HCT116 (cell line): ENCODE data around the gene TELO2. TPM values are rescaled to one million over a fixed set of nuclear protein-coding genes. Genes with fewer than 3 reads are reported as not detected.

Source experiments
- ATAC-seq: fragments of 200-7000 bp; cut with Tn5 transposase; 2 replicates; pipeline ENCODE4 v1.9.1; 2020; ENCODE audit warnings: mild to moderate bottlenecking, moderate library complexity
- BruUV-seq: library from RNA; stranded (reverse); fragments of 400-500 nt; replicated peaks from 2 replicates; lab custom pipeline; 2021; lab: Mats Ljungman, UMichigan
- CTCF ChIA-PET: fragments of 300-600 bp; sonication (Branson Sonifier 250); formaldehyde crosslinking; loops from one replicate; lab custom pipeline; 2021; ENCODE audit warnings: antibody characterized with exemption; lab: Charles Lee
- POLR2A ChIA-PET: fragments of 300-600, 350-600 bp; sonication (Branson Sonifier 250); formaldehyde crosslinking; loops from one replicate; lab custom pipeline; 2021; ENCODE audit warnings: antibody characterized with exemption; lab: Charles Lee
- RAD21 ChIA-PET, 2 experiments: fragments of 300-600 bp; sonication (Branson Sonifier 250); formaldehyde crosslinking; loops; one replicate each; lab custom pipeline; 2023; ENCODE audit warnings: low total read pairs in 2 of 2; ENCODE audit not compliant: uncharacterized antibody in 2 of 2, unreplicated experiment in 2 of 2, low non-redundant PET in 1 of 2; lab: Charles Lee
- DNase-seq: peaks from one replicate; pipeline ENCODE4 v3.0.0-alpha.2; 2010; ENCODE audit warnings: low read depth, low spot score
- H2AFZ ChIP-seq: fragments of 200-600 bp; shearing (Covaris generic), sonication (generic); 2 replicates; pipeline ENCODE4 v1.6.1; 2017; ENCODE audit warnings: low read depth, mixed run types, mixed read lengths, antibody characterized with exemption, low read length; ENCODE audit not compliant: poor library complexity, severe bottlenecking
- H3K27ac ChIP-seq: 2 replicates; pipeline ENCODE4 v1.5.1; 2012; ENCODE audit warnings: low read depth, low read length
- H3K27me3 ChIP-seq: fragments of 200-600 bp; sonication (generic); 2 replicates; pipeline ENCODE4 v1.6.1; 2016; ENCODE audit warnings: mixed run types, low read length, mixed read lengths; ENCODE audit not compliant: insufficient read depth
- H3K36me3 ChIP-seq, 2 experiments: fragments of 200-500 bp in 1 of 2; fragments of 200-600 bp in 1 of 2; sonication (Bioruptor generic) in 1 of 2; sonication (generic) in 1 of 2; 2 replicates each; pipeline versions ENCODE4 v1.5.1 to v1.6.1; 2014 to 2016; ENCODE audit warnings: low read length in 2 of 2, inconsistent platforms in 1 of 2, mixed read lengths in 1 of 2, mixed run types in 1 of 2; ENCODE audit not compliant: insufficient read depth in 2 of 2, control insufficient read depth in 1 of 2
- H3K4me1 ChIP-seq, 2 experiments: fragments of 200-600 bp in 1 of 2; sonication (generic) in 1 of 2; 2 replicates each; pipeline versions ENCODE4 v1.5.1 to v1.6.1; 2012 to 2017; ENCODE audit warnings: low read length in 2 of 2, inconsistent platforms in 1 of 2, mild to moderate bottlenecking in 1 of 2, mixed read lengths in 1 of 2, mixed run types in 1 of 2, moderate library complexity in 1 of 2; ENCODE audit not compliant: insufficient read depth in 2 of 2, control insufficient read depth in 1 of 2
- H3K4me2 ChIP-seq: fragments of 200-600 bp; sonication (generic); 2 replicates; pipeline ENCODE4 v1.6.1; 2017; ENCODE audit warnings: mixed run types, low read length, mixed read lengths
- H3K4me3 ChIP-seq, 2 experiments: fragments of 200-600 bp in 1 of 2; sonication (generic) in 1 of 2; replicated peaks in 1 of 2; 2 replicates each; pipeline ENCODE4 v1.5.1; 2011 to 2016; ENCODE audit warnings: low read length in 2 of 2, control low read depth in 1 of 2, low read depth in 1 of 2, mild to moderate bottlenecking in 1 of 2, mixed read lengths in 1 of 2, mixed run types in 1 of 2
- H3K79me2 ChIP-seq: fragments of 200-600 bp; sonication (generic); 2 replicates; pipeline ENCODE4 v1.6.1; 2017; ENCODE audit warnings: mild to moderate bottlenecking, mixed run types, low read length, moderate library complexity, mixed read lengths; ENCODE audit not compliant: insufficient read depth
- H3K9ac ChIP-seq: fragments of 200-600 bp; sonication (generic); 2 replicates; pipeline ENCODE4 v1.6.1; 2016; ENCODE audit warnings: low read length, mixed read lengths
- H3K9me2 ChIP-seq: fragments of 200-600 bp; sonication (generic), shearing (Covaris generic); 2 replicates; pipeline ENCODE4 v1.6.1; 2017; ENCODE audit warnings: mixed run types, mild to moderate bottlenecking, moderate library complexity; ENCODE audit not compliant: insufficient read depth
- H3K9me3 ChIP-seq, 2 experiments: fragments of 200-500 bp in 1 of 2; fragments of 200-600 bp in 1 of 2; sonication (Bioruptor generic) in 1 of 2; sonication (generic) in 1 of 2; 2 replicates each; pipeline ENCODE4 v1.6.1; 2014 to 2017; ENCODE audit warnings: low read length in 2 of 2, mixed read lengths in 2 of 2, inconsistent platforms in 1 of 2, low read depth in 1 of 2, mild to moderate bottlenecking in 1 of 2, mixed run types in 1 of 2, moderate library complexity in 1 of 2; ENCODE audit not compliant: control insufficient read depth in 1 of 2, insufficient read depth in 1 of 2
- H4K20me1 ChIP-seq: fragments of 200-600 bp; sonication (generic), shearing (Covaris generic); 2 replicates; pipeline ENCODE4 v1.6.1; 2017; ENCODE audit warnings: mixed run types, mild to moderate bottlenecking, moderate library complexity; ENCODE audit not compliant: insufficient read depth
- ATF3 ChIP-seq: IDR thresholded peaks from 2 replicates; pipeline ENCODE4 v1.6.1; 2012
- CBX3 ChIP-seq: IDR thresholded peaks from 2 replicates; pipeline ENCODE4 v1.6.1; 2012; ENCODE audit warnings: low read depth
- EGR1 ChIP-seq: IDR thresholded peaks from 2 replicates; pipeline ENCODE4 v1.6.1; 2012; ENCODE audit warnings: low read depth
- RAD21 ChIP-seq: IDR thresholded peaks from 2 replicates; pipeline ENCODE4 v1.6.1; 2012; ENCODE audit warnings: low read depth, mild to moderate bottlenecking
- SIN3A ChIP-seq: IDR thresholded peaks from 2 replicates; pipeline ENCODE4 v1.6.1; 2012; ENCODE audit warnings: low read depth
- SRF ChIP-seq: IDR thresholded peaks from 2 replicates; pipeline ENCODE4 v1.6.1; 2012; ENCODE audit warnings: low read depth
- intact Hi-C: fragments of 100-400 bp; cut with micrococcal nuclease; formaldehyde crosslinking; loops from 2 replicates; pipeline ENCODE4 v1.10.0; 2022
- total RNA-seq: library from RNA; stranded (reverse); gene quantifications from one replicate; pipeline ENCODE4 v1.2.1, GENCODE V29; 2021; ENCODE audit not compliant: unreplicated experiment
- TF ChIP-seq, protein P1 (sequence below): IDR thresholded peaks from 2 replicates; pipeline ENCODE4 v1.6.1; 2012; ENCODE audit warnings: low read depth
- TF ChIP-seq, protein P2 (sequence below), 3 experiments: fragments of 200-600 bp in 1 of 3; sonication (generic) in 1 of 3; IDR thresholded peaks in 2 of 3; conservative IDR thresholded peaks in 1 of 3; 2 replicates each; pipeline ENCODE4 v1.5.1; 2012 to 2017; ENCODE audit warnings: low read depth in 2 of 3, low read length in 2 of 3, antibody characterized with exemption in 1 of 3, borderline replicate concordance in 1 of 3, control low read depth in 1 of 3, mild to moderate bottlenecking in 1 of 3, mixed read lengths in 1 of 3, mixed run types in 1 of 3, moderate library complexity in 1 of 3; ENCODE audit not compliant: insufficient read depth in 1 of 3

Gene TELO2
- total RNA-seq, 1 experiment from 2014 or later, result 74.3 TPM

GRCh38 chr16:1470481-1471251, 22.5 kb upstream of the TELO2 start:
- ATAC-seq, result no peak
- Histone ChIP-seq H3K9ac (0 out of 2 replicates have a peak overlapping the region, but pooled peaks have one; percentile 7), H3K4me2 (peak overlapping the region; percentile 67), H2AFZ (no peak overlapping the region), H3K4me3 (peak overlapping the region in 1 of 2 experiments; percentile 34; a peak in 2 of 4 replicates), H3K36me3 (no peaks in the 10 kb centered on the region), H3K79me2 (peaks cover 58% of the 10 kb centered on the region), H3K27ac (peak overlapping the region; percentile 46; the same call in 1 of the 2 replicates)
- intact Hi-C loops, result no loop called here
- ChIA-PET POLR2A (no interaction called here), RAD21 (no interaction called here)
- no TSS peak for BruUV-seq
- TF ChIP-seq ATF3 (no peak), RAD21 (no peak), SIN3A (no peak), CBX3 (no peak), EGR1 (peak; percentile 65; the same call in 1 of the 2 replicates), SRF (no peak)
- TF ChIP-seq, protein P1, sequence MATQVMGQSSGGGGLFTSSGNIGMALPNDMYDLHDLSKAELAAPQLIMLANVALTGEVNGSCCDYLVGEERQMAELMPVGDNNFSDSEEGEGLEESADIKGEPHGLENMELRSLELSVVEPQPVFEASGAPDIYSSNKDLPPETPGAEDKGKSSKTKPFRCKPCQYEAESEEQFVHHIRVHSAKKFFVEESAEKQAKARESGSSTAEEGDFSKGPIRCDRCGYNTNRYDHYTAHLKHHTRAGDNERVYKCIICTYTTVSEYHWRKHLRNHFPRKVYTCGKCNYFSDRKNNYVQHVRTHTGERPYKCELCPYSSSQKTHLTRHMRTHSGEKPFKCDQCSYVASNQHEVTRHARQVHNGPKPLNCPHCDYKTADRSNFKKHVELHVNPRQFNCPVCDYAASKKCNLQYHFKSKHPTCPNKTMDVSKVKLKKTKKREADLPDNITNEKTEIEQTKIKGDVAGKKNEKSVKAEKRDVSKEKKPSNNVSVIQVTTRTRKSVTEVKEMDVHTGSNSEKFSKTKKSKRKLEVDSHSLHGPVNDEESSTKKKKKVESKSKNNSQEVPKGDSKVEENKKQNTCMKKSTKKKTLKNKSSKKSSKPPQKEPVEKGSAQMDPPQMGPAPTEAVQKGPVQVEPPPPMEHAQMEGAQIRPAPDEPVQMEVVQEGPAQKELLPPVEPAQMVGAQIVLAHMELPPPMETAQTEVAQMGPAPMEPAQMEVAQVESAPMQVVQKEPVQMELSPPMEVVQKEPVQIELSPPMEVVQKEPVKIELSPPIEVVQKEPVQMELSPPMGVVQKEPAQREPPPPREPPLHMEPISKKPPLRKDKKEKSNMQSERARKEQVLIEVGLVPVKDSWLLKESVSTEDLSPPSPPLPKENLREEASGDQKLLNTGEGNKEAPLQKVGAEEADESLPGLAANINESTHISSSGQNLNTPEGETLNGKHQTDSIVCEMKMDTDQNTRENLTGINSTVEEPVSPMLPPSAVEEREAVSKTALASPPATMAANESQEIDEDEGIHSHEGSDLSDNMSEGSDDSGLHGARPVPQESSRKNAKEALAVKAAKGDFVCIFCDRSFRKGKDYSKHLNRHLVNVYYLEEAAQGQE, result no peak
- TF ChIP-seq, protein P2, sequence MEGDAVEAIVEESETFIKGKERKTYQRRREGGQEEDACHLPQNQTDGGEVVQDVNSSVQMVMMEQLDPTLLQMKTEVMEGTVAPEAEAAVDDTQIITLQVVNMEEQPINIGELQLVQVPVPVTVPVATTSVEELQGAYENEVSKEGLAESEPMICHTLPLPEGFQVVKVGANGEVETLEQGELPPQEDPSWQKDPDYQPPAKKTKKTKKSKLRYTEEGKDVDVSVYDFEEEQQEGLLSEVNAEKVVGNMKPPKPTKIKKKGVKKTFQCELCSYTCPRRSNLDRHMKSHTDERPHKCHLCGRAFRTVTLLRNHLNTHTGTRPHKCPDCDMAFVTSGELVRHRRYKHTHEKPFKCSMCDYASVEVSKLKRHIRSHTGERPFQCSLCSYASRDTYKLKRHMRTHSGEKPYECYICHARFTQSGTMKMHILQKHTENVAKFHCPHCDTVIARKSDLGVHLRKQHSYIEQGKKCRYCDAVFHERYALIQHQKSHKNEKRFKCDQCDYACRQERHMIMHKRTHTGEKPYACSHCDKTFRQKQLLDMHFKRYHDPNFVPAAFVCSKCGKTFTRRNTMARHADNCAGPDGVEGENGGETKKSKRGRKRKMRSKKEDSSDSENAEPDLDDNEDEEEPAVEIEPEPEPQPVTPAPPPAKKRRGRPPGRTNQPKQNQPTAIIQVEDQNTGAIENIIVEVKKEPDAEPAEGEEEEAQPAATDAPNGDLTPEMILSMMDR (IDR thresholded peaks at IDR 0.05 in 2 of 3, conservative IDR thresholded peaks at IDR 0.05 in 1 of 3; ENCODE audit: borderline replicate concordance in 1 of 3, insufficient read depth in 1 of 3, low read depth in 2 of 3, low read length in 2 of 3), result no peak
- TF ChIP-seq, all 23 proteins: peak for 1
- Histone ChIP-seq H3K4me1 (peaks cover 20 to 41% of the 10 kb centered on the region in 2 experiments; a peak in 3 of 4 replicates), H3K27me3 (no peaks in the 10 kb centered on the region), H3K9me3 (no peaks in the 10 kb centered on the region), H4K20me1 (no peaks in the 10 kb centered on the region), H3K9me2 (no peaks in the 10 kb centered on the region)
- CTCF ChIA-PET, result no interaction called here
- DNase-seq, result no peak
